WTC11 (cell line): ENCODE data around the gene CASKIN1. TPM values are rescaled to one million over a fixed set of nuclear protein-coding genes. Genes with fewer than 3 reads are reported as not detected.

Source experiments
- ATAC-seq: fragments of 200-7000 bp; cut with Tn5 transposase; 2 replicates; pipeline ENCODE4 v1.10.0; 2021; ENCODE audit warnings: mild to moderate bottlenecking, moderate library complexity
- CTCF ChIA-PET: fragments of 300-600 bp; sonication (Branson Sonifier 250); formaldehyde crosslinking; loops from one replicate; lab custom pipeline; 2021; ENCODE audit warnings: antibody characterized with exemption; lab: Charles Lee
- POLR2A ChIA-PET: fragments of 350-600 bp; sonication (Branson Sonifier 250); formaldehyde crosslinking; loops from one replicate; lab custom pipeline; 2021; ENCODE audit warnings: antibody characterized with exemption; lab: Charles Lee
- DNase-seq: peaks from one replicate; pipeline ENCODE4 v3.0.0; 2021; ENCODE audit warnings: low spot score
- H3K27ac Mint-ChIP-seq: 2 replicates; pipeline ENCODE4 v1.8.0; 2021; ENCODE audit warnings: mixed read lengths
- H3K27me3 Mint-ChIP-seq: 2 replicates; pipeline ENCODE4 v1.8.0; 2021; ENCODE audit warnings: low read depth, mild to moderate bottlenecking, moderate library complexity, mixed read lengths
- H3K36me3 Mint-ChIP-seq: 2 replicates; pipeline ENCODE4 v1.8.0; 2021; ENCODE audit warnings: mixed read lengths
- H3K4me1 Mint-ChIP-seq: 2 replicates; pipeline ENCODE4 v1.8.0; 2022; ENCODE audit warnings: mixed read lengths
- H3K4me3 Mint-ChIP-seq: 2 replicates; pipeline ENCODE4 v1.8.0; 2021; ENCODE audit warnings: mild to moderate bottlenecking, moderate library complexity, mixed read lengths
- H3K9me3 Mint-ChIP-seq: 2 replicates; pipeline ENCODE4 v1.8.0; 2021; ENCODE audit warnings: mixed read lengths
- CDX4 ChIP-seq: fragments of 250-450 bp; sonication (Bioruptor Pico); IDR thresholded peaks from 2 replicates; pipeline ENCODE4 v1.9.0; 2021; ENCODE audit warnings: moderate library complexity, mild to moderate bottlenecking, inconsistent platforms, borderline replicate concordance
- E2F4 ChIP-seq: sonication (generic); formaldehyde crosslinking; IDR thresholded peaks from 2 replicates; pipeline ENCODE4 v1.8.1; 2022; ENCODE audit warnings: low read depth, mild to moderate bottlenecking, moderate library complexity, missing genetic modification reagents, borderline replicate concordance
- ESRRA ChIP-seq: sonication (generic); formaldehyde crosslinking; IDR thresholded peaks from 2 replicates; pipeline ENCODE4 v1.8.1; 2022; ENCODE audit warnings: mild to moderate bottlenecking, missing genetic modification reagents, borderline replicate concordance
- HMGA2 ChIP-seq: fragments of 250-450 bp; sonication (Bioruptor Pico); IDR thresholded peaks from 2 replicates; pipeline ENCODE4 v1.4.0; 2021; ENCODE audit warnings: mild to moderate bottlenecking, moderate library complexity
- HMGXB4 ChIP-seq: sonication (generic); formaldehyde crosslinking; IDR thresholded peaks from 2 replicates; pipeline ENCODE4 v1.8.1; 2023; ENCODE audit warnings: mild to moderate bottlenecking, moderate library complexity, missing genetic modification reagents
- JUN ChIP-seq: sonication (generic); formaldehyde crosslinking; IDR thresholded peaks from 2 replicates; pipeline ENCODE4 v1.8.0; 2023; ENCODE audit warnings: mild to moderate bottlenecking, missing genetic modification reagents
- MXD4 ChIP-seq: fragments of 250-450 bp; sonication (Bioruptor Pico); IDR thresholded peaks from 2 replicates; pipeline ENCODE4 v1.8.0; 2021; ENCODE audit warnings: mild to moderate bottlenecking, moderate library complexity, borderline replicate concordance
- NFE2L1 ChIP-seq: sonication (generic); formaldehyde crosslinking; IDR thresholded peaks from 2 replicates; pipeline ENCODE4 v1.8.1; 2023; ENCODE audit warnings: missing genetic modification reagents
- NFYB ChIP-seq: sonication (generic); formaldehyde crosslinking; conservative IDR thresholded peaks from 2 replicates; pipeline ENCODE4 v1.8.0; 2022; ENCODE audit warnings: low read depth, missing genetic modification reagents
- PRRX2 ChIP-seq: fragments of 250-450 bp; sonication (Bioruptor Pico); IDR thresholded peaks from 2 replicates; pipeline ENCODE4 v1.8.0; 2021; ENCODE audit warnings: mild to moderate bottlenecking
- SP1 ChIP-seq: sonication (generic); formaldehyde crosslinking; conservative IDR thresholded peaks from 2 replicates; pipeline ENCODE4 v1.8.1; 2022; ENCODE audit warnings: missing genetic modification reagents
- TCF7 ChIP-seq: sonication (generic); formaldehyde crosslinking; IDR thresholded peaks from 2 replicates; pipeline ENCODE4 v1.8.0; 2022; ENCODE audit warnings: mild to moderate bottlenecking, low read depth, missing genetic modification reagents, moderate library complexity
- TEAD4 ChIP-seq: sonication (generic); formaldehyde crosslinking; IDR thresholded peaks from 2 replicates; pipeline ENCODE4 v1.8.0; 2022; ENCODE audit warnings: mild to moderate bottlenecking, missing genetic modification reagents
- ZNF121 ChIP-seq: sonication (generic); formaldehyde crosslinking; IDR thresholded peaks from 2 replicates; pipeline ENCODE4 v1.8.0; 2023; ENCODE audit warnings: missing genetic modification reagents
- ZNF232 ChIP-seq: sonication (generic); formaldehyde crosslinking; IDR thresholded peaks from 2 replicates; pipeline ENCODE4 v1.8.0; 2022; ENCODE audit warnings: mild to moderate bottlenecking, missing genetic modification reagents
- ZNF317 ChIP-seq: sonication (generic); formaldehyde crosslinking; IDR thresholded peaks from 2 replicates; pipeline ENCODE4 v1.8.1; 2023; ENCODE audit warnings: low read depth, mild to moderate bottlenecking, moderate library complexity, missing genetic modification reagents, borderline replicate concordance
- ZNF416 ChIP-seq: fragments of 250-450 bp; sonication (Bioruptor Pico); IDR thresholded peaks from 2 replicates; pipeline ENCODE4 v1.9.0; 2021; ENCODE audit warnings: mild to moderate bottlenecking, inconsistent platforms
- total RNA-seq: library from RNA; stranded (reverse); gene quantifications from 3 replicates; pipeline ENCODE4 v1.2.3, GENCODE V29; 2021
- TF ChIP-seq, protein P1 (sequence below): fragments of 250-450 bp; sonication (Bioruptor Pico); IDR thresholded peaks from 2 replicates; pipeline ENCODE4 v1.9.0; 2021; ENCODE audit warnings: mild to moderate bottlenecking, borderline replicate concordance

The CASKIN1 gene
- total RNA-seq, 1 experiment from 2014 or later: 9.4 TPM

DNA sequence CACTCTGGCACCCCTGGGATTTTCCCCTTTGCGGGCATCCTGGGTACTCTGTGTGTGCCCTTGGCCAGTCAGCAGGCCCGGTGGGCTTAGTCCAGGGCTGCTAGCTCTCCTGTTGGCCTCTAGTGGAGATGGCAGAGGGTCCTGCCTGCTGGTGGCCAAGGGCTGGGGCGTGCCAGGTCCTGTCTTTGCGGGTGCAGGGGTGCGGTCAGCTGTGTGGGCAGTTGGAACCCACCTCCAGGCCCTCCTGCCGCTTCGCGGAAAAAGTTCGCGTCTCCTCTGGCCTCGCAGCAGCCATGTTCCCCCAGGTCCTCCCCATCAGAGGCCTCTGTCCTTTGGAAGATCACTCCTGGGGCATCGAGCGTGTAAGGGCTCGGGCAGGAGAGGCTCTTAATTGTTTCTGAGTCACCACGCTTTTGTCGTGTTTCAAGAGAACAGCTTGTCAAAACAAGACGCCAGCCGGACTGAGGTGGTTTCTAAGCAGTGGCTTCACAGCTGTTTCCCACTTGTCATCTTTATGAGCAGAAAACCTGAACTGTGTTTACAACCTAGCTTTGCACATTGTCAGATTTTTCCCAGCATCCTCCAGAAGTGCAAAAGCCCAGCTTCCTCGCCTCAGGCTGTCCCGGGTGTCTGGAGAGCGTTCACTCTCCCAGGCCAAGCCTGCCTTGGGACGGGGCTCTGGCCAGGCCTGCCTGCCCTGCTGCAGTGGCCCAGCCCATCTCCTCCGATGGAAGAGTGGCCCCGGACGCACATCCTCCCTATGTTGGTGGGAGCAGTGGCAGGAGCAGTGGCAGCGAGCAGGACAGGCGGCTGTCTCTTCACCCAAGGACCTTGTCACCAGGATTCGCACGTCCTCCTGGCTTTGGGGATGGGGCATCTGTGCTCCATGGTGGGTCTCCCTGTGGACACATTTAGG lies 34.9 kb upstream of the CASKIN1 start (continued):
- TF ChIP-seq E2F4 (CRISPR knock-in tag) (no peak), ZNF121 (CRISPR knock-in tag) (no peak)

DNA sequence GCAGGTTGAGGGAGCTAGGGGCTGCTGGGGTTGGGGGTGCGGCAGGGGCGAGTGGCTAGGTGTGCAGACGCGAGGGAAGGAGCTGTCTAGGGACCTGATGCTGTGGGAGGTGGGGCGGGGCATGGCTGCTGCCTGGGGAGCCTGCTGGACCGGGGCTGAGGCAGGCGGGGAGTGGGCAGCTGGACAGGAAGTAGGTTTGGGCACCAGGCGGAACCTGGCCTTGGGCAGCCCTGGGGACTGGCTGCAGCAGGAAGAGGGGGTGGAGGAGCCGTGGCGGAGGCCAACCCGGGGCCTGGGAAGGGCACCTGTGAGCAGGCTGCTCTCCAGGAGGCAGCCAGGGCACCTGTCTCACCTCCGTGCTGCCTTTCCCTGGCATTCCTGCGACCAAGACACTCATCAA lies 34.0 kb upstream of the CASKIN1 start:
- DNase-seq (no peak), ATAC-seq (no peak)
- TF ChIP-seq TEAD4 (no peak), PRRX2 (CRISPR knock-in tag) (no peak), TCF7 (CRISPR knock-in tag) (no peak), JUN (CRISPR knock-in tag) (no peak), MXD4 (CRISPR knock-in tag) (no peak), SP1 (no peak), HMGA2 (CRISPR knock-in tag) (no peak), HMGXB4 (CRISPR knock-in tag) (no peak), NFYB (CRISPR knock-in tag) (no peak), ZNF317 (CRISPR knock-in tag) (no peak), ZNF232 (CRISPR knock-in tag) (no peak), ESRRA (no peak), ZNF416 (CRISPR knock-in tag) (no peak), NFE2L1 (CRISPR knock-in tag) (no peak), CDX4 (CRISPR knock-in tag) (no peak)
- TF ChIP-seq, protein P1, sequence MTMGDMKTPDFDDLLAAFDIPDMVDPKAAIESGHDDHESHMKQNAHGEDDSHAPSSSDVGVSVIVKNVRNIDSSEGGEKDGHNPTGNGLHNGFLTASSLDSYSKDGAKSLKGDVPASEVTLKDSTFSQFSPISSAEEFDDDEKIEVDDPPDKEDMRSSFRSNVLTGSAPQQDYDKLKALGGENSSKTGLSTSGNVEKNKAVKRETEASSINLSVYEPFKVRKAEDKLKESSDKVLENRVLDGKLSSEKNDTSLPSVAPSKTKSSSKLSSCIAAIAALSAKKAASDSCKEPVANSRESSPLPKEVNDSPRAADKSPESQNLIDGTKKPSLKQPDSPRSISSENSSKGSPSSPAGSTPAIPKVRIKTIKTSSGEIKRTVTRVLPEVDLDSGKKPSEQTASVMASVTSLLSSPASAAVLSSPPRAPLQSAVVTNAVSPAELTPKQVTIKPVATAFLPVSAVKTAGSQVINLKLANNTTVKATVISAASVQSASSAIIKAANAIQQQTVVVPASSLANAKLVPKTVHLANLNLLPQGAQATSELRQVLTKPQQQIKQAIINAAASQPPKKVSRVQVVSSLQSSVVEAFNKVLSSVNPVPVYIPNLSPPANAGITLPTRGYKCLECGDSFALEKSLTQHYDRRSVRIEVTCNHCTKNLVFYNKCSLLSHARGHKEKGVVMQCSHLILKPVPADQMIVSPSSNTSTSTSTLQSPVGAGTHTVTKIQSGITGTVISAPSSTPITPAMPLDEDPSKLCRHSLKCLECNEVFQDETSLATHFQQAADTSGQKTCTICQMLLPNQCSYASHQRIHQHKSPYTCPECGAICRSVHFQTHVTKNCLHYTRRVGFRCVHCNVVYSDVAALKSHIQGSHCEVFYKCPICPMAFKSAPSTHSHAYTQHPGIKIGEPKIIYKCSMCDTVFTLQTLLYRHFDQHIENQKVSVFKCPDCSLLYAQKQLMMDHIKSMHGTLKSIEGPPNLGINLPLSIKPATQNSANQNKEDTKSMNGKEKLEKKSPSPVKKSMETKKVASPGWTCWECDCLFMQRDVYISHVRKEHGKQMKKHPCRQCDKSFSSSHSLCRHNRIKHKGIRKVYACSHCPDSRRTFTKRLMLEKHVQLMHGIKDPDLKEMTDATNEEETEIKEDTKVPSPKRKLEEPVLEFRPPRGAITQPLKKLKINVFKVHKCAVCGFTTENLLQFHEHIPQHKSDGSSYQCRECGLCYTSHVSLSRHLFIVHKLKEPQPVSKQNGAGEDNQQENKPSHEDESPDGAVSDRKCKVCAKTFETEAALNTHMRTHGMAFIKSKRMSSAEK (CRISPR knock-in tag): no peak
- no peaks in the 10 kb centered on the region for H3K9me3 Mint-ChIP-seq
- peaks cover 3% of the 10 kb centered on the region; the same call in 1 of the 2 replicates for H3K36me3 Mint-ChIP-seq
- ChIA-PET CTCF (interaction anchor here (1.1 kb wide), 1 partner anchor 35 kb away, joined by 4 read pairs; no protein-coding TSS in a partner anchor), POLR2A (no interaction called here)
- no peaks in the 10 kb centered on the region for H3K4me1 Mint-ChIP-seq
- no peak overlapping the region for H3K4me3 Mint-ChIP-seq
- H3K27ac Mint-ChIP-seq: no peak overlapping the region
- no peaks in the 10 kb centered on the region for H3K27me3 Mint-ChIP-seq
